ENCODE measurements around the gene IL12RB1.

Gene IL12RB1

GRCh38 chr19:18086590-18087138 is at the start of gene IL12RB1:
IL12RB1 (minus strand) TSS chr19:18086934; CDS start chr19:18086823, 111 bp downstream.
- DNase-seq: no peak

GRCh38 chr19:18135712-18136584 is 49.2 kb upstream of the IL12RB1 start:
- no peak for DNase-seq

- no peak for DNase-seq
These were observed 45.3 kb upstream of the IL12RB1 start for GRCh38 chr19:18131841-18132596.

- no peak for DNase-seq
These were observed 43.9 kb upstream of the IL12RB1 start for GRCh38 chr19:18130523-18131242.

GRCh38 chr19:18128805-18129204 is 42.1 kb upstream of the IL12RB1 start:
- DNase-seq: no peak

GRCh38 chr19:18128044-18128443 is 41.3 kb upstream of the IL12RB1 start:
- no peak for DNase-seq

- DNase-seq: no peak
These were observed 39.4 kb upstream of the IL12RB1 start for GRCh38 chr19:18126097-18126496.

GRCh38 chr19:18123819-18124218 is 37.1 kb upstream of the IL12RB1 start:
- DNase-seq: no peak

- no peak for DNase-seq
These were observed 36.4 kb upstream of the IL12RB1 start for GRCh38 chr19:18122860-18123795.

GRCh38 chr19:18122424-18122823 is 35.7 kb upstream of the IL12RB1 start:
- DNase-seq: no peak

- DNase-seq: no peak
These were observed 34.4 kb upstream of the IL12RB1 start for GRCh38 chr19:18121166-18121565.

GRCh38 chr19:18120127-18120526 is 33.4 kb upstream of the IL12RB1 start:
- no peak for DNase-seq

- no peak for DNase-seq
These were observed 33.0 kb upstream of the IL12RB1 start for GRCh38 chr19:18119717-18120105.

- DNase-seq: no peak
These were observed 32.4 kb upstream of the IL12RB1 start for GRCh38 chr19:18119013-18119716.

- DNase-seq: no peak
These were observed 31.8 kb upstream of the IL12RB1 start for GRCh38 chr19:18118420-18119012.

GRCh38 chr19:18117692-18118378 is 31.1 kb upstream of the IL12RB1 start:
- DNase-seq: peak; percentile 88

- DNase-seq: no peak
These were observed 30.6 kb upstream of the IL12RB1 start for GRCh38 chr19:18117364-18117691.

GRCh38 chr19:18114483-18114882 is 27.7 kb upstream of the IL12RB1 start:
- DNase-seq: no peak

- DNase-seq: no peak
These were observed 27.1 kb upstream of the IL12RB1 start for GRCh38 chr19:18113827-18114226.

GRCh38 chr19:18112989-18113478 is 26.3 kb upstream of the IL12RB1 start:
- DNase-seq: peak; percentile 56

All from DMS79 treated with DMSO at 0.1 percent for 48 hours (cell line).